Liver (tissue), 9 donors: ENCODE measurements around the gene NME8. TPM values are rescaled to one million over a fixed set of nuclear protein-coding genes. Genes with fewer than 3 reads are reported as not detected.

Experiments
- DNase-seq: peaks from one replicate; pipeline ENCODE4 v3.0.0-alpha.2; 2017; ENCODE audit warnings: low spot score
- H3K27ac ChIP-seq, 2 donors: one replicate each; pipeline ENCODE4 v1.7.0; 2013; ENCODE audit warnings: inconsistent platforms in 2 of 2, low read length in 2 of 2, control low read depth in 1 of 2, low read depth in 1 of 2, mild to moderate bottlenecking in 1 of 2
- H3K27me3 ChIP-seq, 4 donors: one replicate each; pipeline versions ENCODE4 v1.6.1 to v1.7.0; 2013; ENCODE audit warnings: low read length in 3 of 4, inconsistent platforms in 1 of 4, mild to moderate bottlenecking in 1 of 4, moderate library complexity in 1 of 4; ENCODE audit not compliant: control insufficient read depth in 4 of 4, insufficient read depth in 4 of 4
- H3K36me3 ChIP-seq, 4 donors: one replicate each; pipeline versions ENCODE4 v1.6.1 to v1.7.0; 2013; ENCODE audit warnings: low read length in 3 of 4, mild to moderate bottlenecking in 3 of 4, low read depth in 1 of 4, moderate library complexity in 1 of 4; ENCODE audit not compliant: control insufficient read depth in 4 of 4, insufficient read depth in 3 of 4
- H3K4me1 ChIP-seq, 4 donors: one replicate each; pipeline versions ENCODE4 v1.6.1 to v1.7.0; 2013; ENCODE audit warnings: low read length in 3 of 4, mild to moderate bottlenecking in 3 of 4, moderate library complexity in 1 of 4; ENCODE audit not compliant: control insufficient read depth in 4 of 4, insufficient read depth in 4 of 4
- H3K4me3 ChIP-seq, 3 donors: one replicate each; pipeline versions ENCODE4 v1.6.1 to v1.7.0; 2013; ENCODE audit warnings: low read length in 3 of 3, control low read depth in 1 of 3, low read depth in 1 of 3, mild to moderate bottlenecking in 1 of 3
- H3K9ac ChIP-seq, 2 donors: one replicate each; pipeline ENCODE4 v1.7.0; 2013; ENCODE audit warnings: low read length in 2 of 2, mild to moderate bottlenecking in 2 of 2, moderate library complexity in 2 of 2, control low read depth in 1 of 2, low read depth in 1 of 2
- H3K9me3 ChIP-seq, 4 donors: one replicate each; pipeline versions ENCODE4 v1.6.1 to v1.7.0; 2013; ENCODE audit warnings: low read length in 3 of 4; ENCODE audit not compliant: control insufficient read depth in 4 of 4
- ATF3 ChIP-seq: IDR thresholded peaks from 2 replicates; pipeline ENCODE4 v1.6.1; 2016; ENCODE audit warnings: antibody characterized with exemption
- CTCF ChIP-seq: fragments of 150-350 bp; IDR thresholded peaks from 2 replicates; pipeline ENCODE4 v1.5.1; 2017; ENCODE audit warnings: improper control_type of control experiment, low read depth, low read length; ENCODE audit not compliant: missing input control
- EGR1 ChIP-seq, 2 donors: IDR thresholded peaks; 2 replicates each; pipeline ENCODE4 v1.6.1; 2016 to 2018; ENCODE audit warnings: antibody characterized with exemption in 2 of 2, low read depth in 2 of 2
- FOXA1 ChIP-seq: IDR thresholded peaks from 2 replicates; pipeline ENCODE4 v1.6.1; 2016; ENCODE audit warnings: antibody characterized with exemption
- FOXA2 ChIP-seq: IDR thresholded peaks from 2 replicates; pipeline ENCODE4 v1.6.1; 2016; ENCODE audit warnings: antibody characterized with exemption
- GABPA ChIP-seq, 2 donors: IDR thresholded peaks in 1 of 2; conservative IDR thresholded peaks in 1 of 2; 2 replicates each; pipeline ENCODE4 v1.6.1; 2016; ENCODE audit warnings: antibody characterized with exemption in 2 of 2, mild to moderate bottlenecking in 1 of 2, moderate library complexity in 1 of 2
- HNF4A ChIP-seq, 2 donors: conservative IDR thresholded peaks; 2 replicates each; pipeline ENCODE4 v1.6.1; 2016; ENCODE audit warnings: antibody characterized with exemption in 2 of 2, mild to moderate bottlenecking in 2 of 2
- HNF4G ChIP-seq: IDR thresholded peaks from 2 replicates; pipeline ENCODE4 v1.6.1; 2016; ENCODE audit warnings: antibody characterized with exemption
- JUND ChIP-seq, 2 donors: IDR thresholded peaks; 2 replicates each; pipeline ENCODE4 v1.6.1; 2016; ENCODE audit warnings: antibody characterized with exemption in 2 of 2
- MAX ChIP-seq: IDR thresholded peaks from 2 replicates; pipeline ENCODE4 v1.6.1; 2016; ENCODE audit warnings: antibody characterized with exemption
- NR2F2 ChIP-seq: IDR thresholded peaks from 2 replicates; pipeline ENCODE4 v1.6.1; 2016; ENCODE audit warnings: antibody characterized with exemption
- RAD21 ChIP-seq, 2 donors: IDR thresholded peaks; 2 replicates each; pipeline ENCODE4 v1.6.1; 2016; ENCODE audit warnings: antibody characterized with exemption in 2 of 2, mild to moderate bottlenecking in 2 of 2
- RXRA ChIP-seq, 2 donors: IDR thresholded peaks; 2 replicates each; pipeline ENCODE4 v1.6.1; 2017 to 2018; ENCODE audit warnings: antibody characterized with exemption in 2 of 2, mild to moderate bottlenecking in 1 of 2
- SP1 ChIP-seq: IDR thresholded peaks from 2 replicates; pipeline ENCODE4 v1.6.1; 2018; ENCODE audit warnings: antibody characterized with exemption, mild to moderate bottlenecking
- TAF1 ChIP-seq: conservative IDR thresholded peaks from 2 replicates; pipeline ENCODE4 v1.6.1; 2016; ENCODE audit warnings: antibody characterized with exemption, mild to moderate bottlenecking
- YY1 ChIP-seq: IDR thresholded peaks from 2 replicates; pipeline ENCODE4 v1.6.1; 2016; ENCODE audit warnings: antibody characterized with exemption, mild to moderate bottlenecking
- ZBTB33 ChIP-seq: IDR thresholded peaks from 2 replicates; pipeline ENCODE4 v1.6.1; 2016; ENCODE audit warnings: antibody characterized with exemption
- WGBS: extraction: QIAGEN DNeasy Blood & Tissue Kit; methylation state at CpG from one replicate; pipeline ENCODE4 v1.1.7; 2013; 5-methylcytosine and 5-hydroxymethylcytosine counted together
- polyA plus RNA-seq, 2 donors: library from polyadenylated mRNA; stranded (reverse) in 1 of 2; unstranded in 1 of 2; fragments of 200-250 nt in 1 of 2; fragments of >200 nt in 1 of 2; fragmentation: Nextera tagmentation in 1 of 2; extraction: Ambion mirVana in 1 of 2; gene quantifications; one replicate each; pipeline versions ENCODE4 v1.2.1 to v1.2.3, GENCODE V29; 2013 to 2015
- total RNA-seq, 2 donors: library from RNA; depleted of rRNA; stranded (reverse); fragments of >200 nt; gene quantifications; one replicate each; pipeline ENCODE4 v1.2.3, GENCODE V29; 2014
- donor health status: healthy.
- donor health status: healthy.
- donor health status: healthy.
- donor health status: healthy.
- donor health status: healthy.

The NME8 gene
- total and polyA plus RNA-seq, 4 donors, result 0.08 to 0.09 TPM; not detected in 2

GRCh38 chr7:37920305-37920848 is 72.0 kb downstream of the NME8 start, which contains the start of gene EPDR1 (continued):
- TF ChIP-seq FOXA1 (no peak), EGR1 (IDR thresholded peaks at IDR 0.05; ENCODE audit: low read depth in 2 of 2) (no peak), YY1 (peak; percentile 30), GABPA (IDR thresholded peaks at IDR 0.05 in 1 of 2, conservative IDR thresholded peaks at IDR 0.05 in 1 of 2) (peak in 1 of 2 donors; percentile 73), TAF1 (peak; percentile 77), JUND (IDR thresholded peaks at IDR 0.05) (no peak)

- peak overlapping the region; percentile 81 to 84 for H3K27ac ChIP-seq
Measured at GRCh38 chr7:37920849-37921805, 72.7 kb downstream of the NME8 start.

GRCh38 chr7:37921876-37922275 is 73.5 kb downstream of the NME8 start:
- Histone ChIP-seq H3K27me3 (no peaks in the 10 kb centered on the region), H3K9me3 (peaks cover 0 to 4% (median 0%) of the 10 kb centered on the region in 4 donors), H3K36me3 (no peaks in the 10 kb centered on the region), H3K27ac (no peak overlapping the region), H3K9ac (no peak overlapping the region), H3K4me1 (peaks cover 4 to 19% (median 10%) of the 10 kb centered on the region in 4 donors), H3K4me3 (peak overlapping the region in 2 of 3 donors; percentile 12 to 15)
- no peak for TF ChIP-seq ATF3
- no peak for TF ChIP-seq YY1
- TF ChIP-seq RAD21 (IDR thresholded peaks at IDR 0.05), result no peak
- TF ChIP-seq SP1, result no peak
- no peak for TF ChIP-seq RXRA (IDR thresholded peaks at IDR 0.05)
- no peak for TF ChIP-seq FOXA1
- TF ChIP-seq HNF4A (conservative IDR thresholded peaks at IDR 0.05), result no peak
- no peak for TF ChIP-seq JUND (IDR thresholded peaks at IDR 0.05)
- no peak for TF ChIP-seq TAF1
- no peak for TF ChIP-seq MAX
- TF ChIP-seq HNF4G, result no peak
- TF ChIP-seq GABPA (IDR thresholded peaks at IDR 0.05 in 1 of 2, conservative IDR thresholded peaks at IDR 0.05 in 1 of 2), result no peak
- TF ChIP-seq FOXA2, result no peak
- TF ChIP-seq EGR1 (IDR thresholded peaks at IDR 0.05; ENCODE audit: low read depth in 2 of 2), result no peak
- no peak for TF ChIP-seq ZBTB33
- TF ChIP-seq CTCF, result no peak
- no peak for TF ChIP-seq NR2F2
- no peak for DNase-seq
- 84% methylated on average over 4 of the region's 4 CpGs for WGBS

More at GRCh38 chr7:37920849-37921805, 72.7 kb downstream of the NME8 start:
- TF ChIP-seq RXRA (IDR thresholded peaks at IDR 0.05) (peak; percentile 80 to 94), FOXA2 (no peak), TAF1 (peak; percentile 33), FOXA1 (no peak), HNF4A (conservative IDR thresholded peaks at IDR 0.05) (peak in 1 of 2 donors; percentile 55), SP1 (peak; percentile 41), YY1 (peak; percentile 29)
- WGBS, result 1% methylated on average over 63 of the region's 63 CpGs
- Histone ChIP-seq H3K9me3 (peaks cover 0 to 4% (median 0%) of the 10 kb centered on the region in 4 donors), H3K4me3 (peak overlapping the region; percentile 66 to 75 (median 70)), H3K27me3 (no peaks in the 10 kb centered on the region), H3K4me1 (peaks cover 5 to 27% (median 17%) of the 10 kb centered on the region in 4 donors), H3K36me3 (no peaks in the 10 kb centered on the region), H3K9ac (peak overlapping the region; percentile 33 to 59)
- DNase-seq, result peak; percentile 61
